Right atrium auricular region (tissue), 2 donors: ENCODE measurements around the gene MAPKAPK2. TPM values are rescaled to one million over a fixed set of nuclear protein-coding genes. Genes with fewer than 3 reads are reported as not detected.

ENCODE experiments used
- DNase-seq: peaks from one replicate; pipeline ENCODE4 v3.0.0-alpha.2; 2019; ENCODE audit warnings: low spot score
- H3K27ac ChIP-seq, 2 donors: fragments of 200-600 bp; sonication (generic); 1 replicate in 1 of 2; 2 replicates in 1 of 2; pipeline ENCODE4 v1.5.1; 2016 to 2019
- H3K27me3 ChIP-seq, 2 donors: fragments of 200-600 bp; sonication (generic); one replicate each; pipeline versions ENCODE4 v1.5.1 to v1.6.0; 2017 to 2019
- H3K36me3 ChIP-seq: fragments of 200-600 bp; sonication (generic); one replicate; pipeline ENCODE4 v1.5.1; 2016
- H3K4me1 ChIP-seq, 2 donors: fragments of 200-600 bp; sonication (generic); one replicate each; pipeline versions ENCODE4 v1.5.1 to v1.6.0; 2017 to 2019
- H3K4me3 ChIP-seq, 2 donors: fragments of 200-600 bp; sonication (generic); 1 replicate in 1 of 2; 2 replicates in 1 of 2; pipeline ENCODE4 v1.5.1; 2017 to 2019; ENCODE audit warnings: mild to moderate bottlenecking in 1 of 2, moderate library complexity in 1 of 2
- H3K9me3 ChIP-seq, 2 donors: fragments of 200-600 bp; sonication (generic); one replicate each; pipeline ENCODE4 v1.5.1; 2019
- total RNA-seq, 2 donors: library from RNA; depleted of rRNA; stranded (reverse); fragments of >200 nt; gene quantifications; one replicate each; pipeline ENCODE4 v1.1.0, GENCODE V29; 2016
- TF ChIP-seq, protein P1 (sequence below), 2 donors: fragments of 200-600 bp; sonication (generic); IDR thresholded peaks; one replicate each; pipeline ENCODE4 v1.5.1; 2019; ENCODE audit warnings: antibody characterized with exemption in 2 of 2

MAPKAPK2 gene
- total RNA-seq, 2 donors from 2014 or later, result 136 to 158 TPM

DNA sequence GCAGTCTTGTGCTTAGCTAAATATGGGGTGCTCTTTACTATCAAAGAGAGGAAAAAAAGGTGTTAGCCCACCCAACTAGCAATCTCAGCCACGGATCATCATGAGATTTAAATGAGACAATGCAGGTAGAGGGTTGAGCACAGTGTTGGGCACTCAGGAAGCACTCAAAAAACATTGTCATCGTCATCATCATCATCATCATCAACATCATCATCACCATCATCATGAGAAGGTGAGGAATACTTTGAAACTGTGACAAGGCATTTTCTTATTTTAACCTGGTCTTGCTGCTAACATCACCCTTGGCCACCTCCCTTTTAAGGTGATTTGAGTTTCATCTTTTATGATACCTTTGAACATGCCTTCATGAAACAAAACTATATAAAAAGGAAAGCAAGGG is 3.3 kb upstream of the MAPKAPK2 start:
- no peaks in the 10 kb centered on the region for H3K27me3 ChIP-seq
- TF ChIP-seq, protein P1, sequence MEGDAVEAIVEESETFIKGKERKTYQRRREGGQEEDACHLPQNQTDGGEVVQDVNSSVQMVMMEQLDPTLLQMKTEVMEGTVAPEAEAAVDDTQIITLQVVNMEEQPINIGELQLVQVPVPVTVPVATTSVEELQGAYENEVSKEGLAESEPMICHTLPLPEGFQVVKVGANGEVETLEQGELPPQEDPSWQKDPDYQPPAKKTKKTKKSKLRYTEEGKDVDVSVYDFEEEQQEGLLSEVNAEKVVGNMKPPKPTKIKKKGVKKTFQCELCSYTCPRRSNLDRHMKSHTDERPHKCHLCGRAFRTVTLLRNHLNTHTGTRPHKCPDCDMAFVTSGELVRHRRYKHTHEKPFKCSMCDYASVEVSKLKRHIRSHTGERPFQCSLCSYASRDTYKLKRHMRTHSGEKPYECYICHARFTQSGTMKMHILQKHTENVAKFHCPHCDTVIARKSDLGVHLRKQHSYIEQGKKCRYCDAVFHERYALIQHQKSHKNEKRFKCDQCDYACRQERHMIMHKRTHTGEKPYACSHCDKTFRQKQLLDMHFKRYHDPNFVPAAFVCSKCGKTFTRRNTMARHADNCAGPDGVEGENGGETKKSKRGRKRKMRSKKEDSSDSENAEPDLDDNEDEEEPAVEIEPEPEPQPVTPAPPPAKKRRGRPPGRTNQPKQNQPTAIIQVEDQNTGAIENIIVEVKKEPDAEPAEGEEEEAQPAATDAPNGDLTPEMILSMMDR (IDR thresholded peaks at IDR 0.05), result no peak
- DNase-seq, result no peak
- no peak overlapping the region for H3K27ac ChIP-seq
- H3K36me3 ChIP-seq, result no peaks in the 10 kb centered on the region
- H3K9me3 ChIP-seq, result no peaks in the 10 kb centered on the region
- H3K4me3 ChIP-seq, result no peak overlapping the region
- peaks cover 0 to 10% of the 10 kb centered on the region in 2 donors for H3K4me1 ChIP-seq

DNA sequence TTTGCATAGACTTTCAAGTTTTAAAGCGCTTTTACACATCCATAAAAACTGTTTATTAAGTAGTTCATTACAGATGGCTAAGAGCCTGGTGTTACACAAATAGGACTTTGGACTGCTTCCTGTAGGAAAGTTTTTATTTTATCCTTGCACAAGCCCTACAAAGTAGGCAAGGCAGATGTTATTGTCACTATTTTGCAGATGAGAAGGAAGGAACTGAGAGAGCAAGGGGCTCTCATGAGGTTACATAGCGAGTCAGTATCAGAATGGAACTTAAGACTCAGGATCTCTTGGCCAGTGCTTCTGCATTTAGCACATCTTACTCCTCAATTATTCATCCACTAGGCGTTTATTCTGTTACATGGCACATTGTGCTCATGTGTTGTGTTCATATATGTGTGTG is 2.6 kb upstream of the MAPKAPK2 start:
- H3K36me3 ChIP-seq, result no peaks in the 10 kb centered on the region
- H3K27me3 ChIP-seq, result no peaks in the 10 kb centered on the region
- H3K4me1 ChIP-seq, result peaks cover 0 to 17% of the 10 kb centered on the region in 2 donors
- H3K27ac ChIP-seq, result no peak overlapping the region
- no peaks in the 10 kb centered on the region for H3K9me3 ChIP-seq
- no peak for DNase-seq
- H3K4me3 ChIP-seq, result no peak overlapping the region
- TF ChIP-seq, protein P1 (IDR thresholded peaks at IDR 0.05), result no peak

DNA sequence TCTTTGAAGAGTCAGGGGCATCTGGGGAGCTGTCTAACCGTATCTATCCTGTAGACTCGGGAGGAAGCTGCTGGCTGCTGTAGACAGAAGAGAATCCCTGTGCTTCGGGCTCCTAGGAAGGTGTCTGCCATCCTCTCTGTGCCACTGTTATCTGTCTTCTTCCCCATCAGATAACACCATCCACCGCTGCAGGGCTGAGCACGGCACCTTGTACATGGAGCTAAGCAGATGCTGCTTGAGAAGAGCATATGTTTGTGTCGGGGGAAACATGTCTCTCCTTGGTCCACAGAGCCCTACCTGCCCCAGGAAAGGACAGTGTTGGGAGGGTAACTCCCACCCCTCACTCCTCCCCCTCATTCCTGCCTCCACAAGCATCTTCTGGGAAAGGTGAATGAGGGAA is 1.4 kb upstream of the MAPKAPK2 start:
- no peaks in the 10 kb centered on the region for H3K36me3 ChIP-seq
- H3K4me1 ChIP-seq, result peaks cover 0 to 29% of the 10 kb centered on the region in 2 donors
- TF ChIP-seq, protein P1 (IDR thresholded peaks at IDR 0.05), result no peak
- H3K4me3 ChIP-seq, result no peak overlapping the region
- no peak for DNase-seq
- no peak overlapping the region for H3K27ac ChIP-seq
- no peaks in the 10 kb centered on the region for H3K9me3 ChIP-seq
- H3K27me3 ChIP-seq, result no peaks in the 10 kb centered on the region

DNA sequence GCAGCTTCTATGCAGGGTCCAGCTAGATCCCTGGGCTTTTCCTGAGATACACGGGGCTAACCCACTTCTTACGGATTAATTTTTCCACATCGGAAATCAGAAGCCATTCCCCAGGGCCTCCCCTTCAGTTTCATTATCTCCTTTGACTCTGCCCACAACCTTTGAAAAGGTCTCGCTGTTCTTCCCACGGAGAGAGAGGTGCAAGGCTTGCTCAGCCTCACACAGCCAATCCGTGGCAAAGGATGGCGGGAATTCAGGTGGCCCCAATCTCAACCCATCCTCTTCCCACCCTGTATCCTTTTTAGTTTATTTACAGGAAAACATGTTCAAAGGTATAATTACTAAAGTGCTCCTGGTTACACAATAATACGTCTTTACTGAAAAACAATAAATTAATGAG is 702 bp upstream of the MAPKAPK2 start:
- no peak for DNase-seq
- Histone ChIP-seq H3K4me1 (peaks cover 0 to 36% of the 10 kb centered on the region in 2 donors), H3K27ac (peak overlapping the region; percentile 97 to 98), H3K36me3 (no peaks in the 10 kb centered on the region), H3K27me3 (no peaks in the 10 kb centered on the region), H3K4me3 (peak overlapping the region; percentile 80 to 96), H3K9me3 (no peaks in the 10 kb centered on the region)
- TF ChIP-seq, protein P1 (IDR thresholded peaks at IDR 0.05), result no peak

DNA sequence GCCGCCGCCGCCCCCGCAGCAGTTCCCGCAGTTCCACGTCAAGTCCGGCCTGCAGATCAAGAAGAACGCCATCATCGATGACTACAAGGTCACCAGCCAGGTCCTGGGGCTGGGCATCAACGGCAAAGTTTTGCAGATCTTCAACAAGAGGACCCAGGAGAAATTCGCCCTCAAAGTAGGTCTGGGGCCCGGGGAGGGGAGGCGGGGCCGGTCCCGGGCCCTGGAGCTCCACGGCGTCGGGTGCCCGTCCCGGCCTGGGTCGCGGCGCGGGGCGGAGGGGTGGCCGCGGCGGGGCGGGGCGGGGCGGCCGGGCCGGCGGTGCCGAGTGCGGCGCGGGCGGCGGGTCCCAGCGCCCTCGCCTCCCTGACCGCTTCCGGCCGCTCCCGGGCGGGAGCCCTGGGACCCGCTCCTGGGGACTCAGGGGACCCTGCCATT is 646 bp downstream of the MAPKAPK2 start:
- no peaks in the 10 kb centered on the region for H3K27me3 ChIP-seq
- peaks cover 0 to 43% of the 10 kb centered on the region in 2 donors for H3K4me1 ChIP-seq
- DNase-seq, result no peak
- TF ChIP-seq, protein P1 (IDR thresholded peaks at IDR 0.05), result no peak
- H3K36me3 ChIP-seq, result no peaks in the 10 kb centered on the region
- peak overlapping the region; percentile 97 to 98 for H3K27ac ChIP-seq
- H3K9me3 ChIP-seq, result no peaks in the 10 kb centered on the region
- H3K4me3 ChIP-seq, result peak overlapping the region; percentile 80 to 96
